ENCODE data around the gene KSR2. TPM values are rescaled to one million over a fixed set of nuclear protein-coding genes. Genes with fewer than 3 reads are reported as not detected.

KSR2 gene
- not detected in 2 replicates for total RNA-seq

DNA sequence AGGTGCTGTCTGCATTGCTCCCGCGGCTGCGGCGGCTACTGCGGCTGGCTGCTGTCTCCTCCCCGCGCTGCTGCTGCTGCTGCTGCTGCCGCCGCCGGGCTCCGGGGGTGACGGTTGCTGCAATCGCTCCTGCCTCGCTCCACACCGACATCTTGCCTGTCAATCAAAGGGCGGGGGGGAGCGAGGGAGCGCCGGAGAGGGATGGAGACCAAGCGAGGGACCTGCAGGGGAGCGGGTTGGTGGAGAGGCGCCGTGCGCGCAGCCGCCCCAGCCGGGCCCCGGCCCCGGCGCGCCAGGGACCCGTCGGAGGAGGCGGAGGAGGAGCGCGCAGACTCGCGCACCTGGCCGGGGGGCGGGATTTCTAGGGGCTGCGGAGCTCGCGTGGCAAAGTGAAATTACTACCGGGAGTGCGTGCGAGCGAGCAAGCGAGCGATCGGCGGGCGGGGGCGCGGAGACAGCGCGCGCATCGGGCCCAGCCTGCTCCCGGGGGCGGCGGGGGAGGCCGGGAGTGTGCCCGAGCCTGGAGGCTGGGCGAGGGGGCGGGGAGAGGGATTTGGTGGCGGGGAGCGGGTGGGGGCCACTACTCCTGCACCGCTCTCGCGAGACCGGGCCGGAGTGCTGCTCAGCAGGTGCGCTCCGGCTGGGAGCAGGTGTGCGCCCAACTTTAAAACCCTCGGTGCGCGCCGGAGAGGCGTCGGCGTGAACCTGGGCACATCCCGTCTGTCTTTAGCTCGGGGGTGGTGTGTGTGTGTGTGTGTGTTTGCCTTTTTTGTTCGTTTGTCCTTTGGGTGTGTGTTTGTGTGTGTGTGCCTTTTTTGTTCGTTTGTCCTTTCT is at the start of gene KSR2:
KSR2 (minus strand) TSS at position 165 of the 834 bp plus-strand sequence. CDS start 735 bp downstream, outside the sequence.

DNA sequence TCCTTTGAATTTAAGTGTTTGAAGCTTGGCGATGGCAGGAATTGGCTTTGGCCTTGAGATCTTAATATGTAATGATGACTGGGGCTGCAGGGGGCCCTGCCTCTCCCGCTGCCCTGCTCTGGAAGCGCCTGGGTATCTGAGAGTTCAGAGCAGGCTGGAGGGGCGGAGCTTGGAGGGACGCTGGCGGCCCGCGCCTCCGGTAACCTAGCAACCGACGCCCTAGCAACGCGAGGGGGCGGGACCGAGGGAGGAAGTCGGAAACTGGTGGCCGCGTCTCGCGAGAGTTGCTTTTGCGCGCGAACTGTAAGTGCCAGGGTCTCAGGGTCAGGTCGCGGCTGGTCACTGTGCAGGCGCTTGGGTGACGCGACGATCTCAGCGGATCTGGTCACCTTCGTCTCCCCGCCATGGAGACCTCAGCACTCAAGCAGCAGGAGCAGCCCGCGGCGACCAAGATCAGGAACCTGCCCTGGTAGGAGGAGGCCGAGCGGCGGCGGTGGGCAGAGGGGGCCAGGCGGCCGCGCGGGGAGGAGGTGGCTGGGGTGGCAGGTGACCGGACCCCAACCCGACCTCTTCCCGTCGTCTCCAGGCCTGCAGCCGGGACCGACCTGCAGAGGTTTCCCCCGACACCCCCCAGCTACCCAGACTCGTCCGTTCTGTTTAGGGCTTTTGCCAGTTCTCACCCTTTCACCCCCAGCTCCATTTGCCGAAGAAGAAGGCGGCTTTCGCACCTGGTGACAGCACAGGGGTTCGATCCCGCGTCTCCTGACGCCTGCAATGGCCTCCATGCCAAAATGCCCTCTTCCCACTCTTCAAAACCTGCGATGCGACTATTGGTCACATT is 47.9 kb upstream of the KSR2 start, which contains the start of gene RFC5:
RFC5 (plus strand) TSS at position 280 of the 841 bp plus-strand sequence; CDS start at position 405, 125 bp downstream.

Other genes with a start within 250 kb of the KSR2 start
- gene RFC5, start 47.7 kb upstream of the KSR2 start, total RNA-seq, result 8.4 and 10.1 TPM in 2 replicates
- 65.3 and 80.4 TPM in 2 replicates for gene WSB2, start 92.2 kb upstream of the KSR2 start, total RNA-seq
- gene VSIG10, start 135.0 kb upstream of the KSR2 start, total RNA-seq, result 15.3 and 21.6 TPM in 2 replicates
- gene PEBP1, start 167.1 kb upstream of the KSR2 start, total RNA-seq, result 220 and 236 TPM in 2 replicates

All from bronchial smooth muscle cell (primary cell).